Measurements from ENCODE around the gene ELOB. TPM values are rescaled to one million over a fixed set of nuclear protein-coding genes. Genes with fewer than 3 reads are reported as not detected.
A peak's percentile ranks its signal among the peaks of the same experiment; 100 is the strongest.

ELOB gene
- total and polyA plus RNA-seq, 2 of the 8 experiments (the other 6 are each of a cell fraction or from before 2014, with no cell fraction given): 237 to 1,357 TPM

- no peak overlapping the region for H3K27ac ChIP-seq (ENCODE audit: low read depth, low read length)
- H3K23me2 ChIP-seq (ENCODE audit: low read depth, low read length): no peaks in the 10 kb centered on the region; the same call in 1 of the 2 replicates
- no peak overlapping the region for H2BK12ac ChIP-seq (ENCODE audit: low read depth, low read length)
- no peak overlapping the region for H3K4me3 ChIP-seq (ENCODE audit: extremely low read depth in 1 of 4, insufficient read depth in 2 of 4, low read depth in 3 of 4, low read length in 4 of 4)
- no peaks in the 10 kb centered on the region for H4K20me1 ChIP-seq (replicated peaks in 1 of 2; ENCODE audit: control insufficient read depth in 1 of 2, insufficient read depth in 2 of 2, low read length in 2 of 2)
- H3K4me1 ChIP-seq (replicated peaks in 1 of 4; ENCODE audit: control insufficient read depth in 3 of 4, insufficient read depth in 4 of 4, low read length in 3 of 4): peaks cover 0 to 3% (median 1%) of the 10 kb centered on the region in 4 experiments; a peak in 1 of 7 replicates
- no peak overlapping the region for H2BK20ac ChIP-seq (ENCODE audit: low read length)
- no peaks in the 10 kb centered on the region for H3K79me2 ChIP-seq (ENCODE audit: control insufficient read depth in 1 of 2, insufficient read depth in 2 of 2, low read length in 2 of 2)
- H3K36me3 ChIP-seq (ENCODE audit: control insufficient read depth in 2 of 4, insufficient read depth in 4 of 4, low read length in 3 of 4): no peaks in the 10 kb centered on the region
- 89% methylated on average over 8 of the region's 8 CpGs; no CpG with 5 or more reads in 1 of the 2 experiments for WGBS, 2 experiments (ENCODE audit: extremely low coverage in 1 of 2, insufficient coverage in 1 of 2, insufficient read length in 1 of 2, insufficient replicate concordance in 2 of 2, low coverage in 1 of 2, low lambda C conversion rate in 2 of 2, missing lambda C conversion rate in 1 of 2)
- no peak overlapping the region for H2BK120ac ChIP-seq (replicated peaks; ENCODE audit: low read depth, low read length)
- FAIRE-seq: no peak
- no peak for DNase-seq (ENCODE audit: low read depth in 1 of 2, low spot score in 2 of 2)
- ChIA-PET CTCF (ENCODE audit: partially characterized antibody) (interaction anchor here (0.7 to 1.1 kb wide), 4 partner anchors 32 to 136 kb away, joined by 3 to 4 read pairs (median 3); no protein-coding TSS in a partner anchor), POLR2A (ENCODE audit: partially characterized antibody) (interaction anchor here (1.1 to 2.6 kb wide), 5 partner anchors 13 to 270 kb away, joined by 3 to 7 read pairs (median 6); no protein-coding TSS in a partner anchor)
- H2AK5ac ChIP-seq (ENCODE audit: low read depth, low read length): 0 out of 2 replicates have a peak overlapping the region, but pooled peaks have one; percentile 8
- no peaks in the 10 kb centered on the region; the same call in 1 of the 2 replicates for H3K79me1 ChIP-seq (ENCODE audit: low read depth, low read length)
- no peaks in the 10 kb centered on the region; a peak in 1 of 7 replicates for H3K27me3 ChIP-seq (replicated peaks in 1 of 4; ENCODE audit: control insufficient read depth in 3 of 4, extremely low read depth in 1 of 4, insufficient read depth in 3 of 4, low read length in 3 of 4)
- no peak overlapping the region for H2BK15ac ChIP-seq (ENCODE audit: low read length)
- no peak overlapping the region for H3K56ac ChIP-seq (replicated peaks; ENCODE audit: insufficient read length, low read depth, low read length)
- H3K14ac ChIP-seq (ENCODE audit: insufficient read length): no peak overlapping the region
- H3K4me2 ChIP-seq (ENCODE audit: insufficient read depth in 1 of 2, low read depth in 2 of 2, low read length in 2 of 2): no peak overlapping the region
- H3K9ac ChIP-seq (replicated peaks in 1 of 4; ENCODE audit: extremely low read depth in 1 of 4, low read depth in 3 of 4, low read length in 3 of 4): no peak overlapping the region
- no peak overlapping the region for H2AFZ ChIP-seq (ENCODE audit: low read length)
- no peak overlapping the region for H4K8ac ChIP-seq (ENCODE audit: extremely low read depth, insufficient read depth, low read length)
- H2BK5ac ChIP-seq (ENCODE audit: low read depth, low read length): no peak overlapping the region
- H3K4ac ChIP-seq (replicated peaks; ENCODE audit: insufficient read length, low read depth, low read length): no peak overlapping the region
- no peak overlapping the region for H3K18ac ChIP-seq (ENCODE audit: extremely low read depth, low read length)
- no peak overlapping the region for H4K5ac ChIP-seq (ENCODE audit: insufficient read length, low read depth, low read length)
- no peak overlapping the region for H4K91ac ChIP-seq (replicated peaks; ENCODE audit: insufficient read length, low read length)
- no peaks in the 10 kb centered on the region for H3K9me3 ChIP-seq (ENCODE audit: insufficient read depth in 2 of 2, low read depth in 1 of 2, low read length in 1 of 2)
- H3K23ac ChIP-seq (ENCODE audit: insufficient read length): no peak overlapping the region
- TF ChIP-seq SUZ12 (IDR thresholded peaks at IDR 0.05; ENCODE audit: low read length) (no peak), RNF2 (IDR thresholded peaks at IDR 0.05; ENCODE audit: borderline replicate concordance, low read depth, low read length, missing control alignments, poor library complexity, severe bottlenecking) (no peak), TEAD4 (IDR thresholded peaks at IDR 0.05; ENCODE audit: low read depth, low read length) (no peak), CTBP2 (IDR thresholded peaks at IDR 0.05; ENCODE audit: borderline replicate concordance, insufficient read depth, insufficient read length, low read length) (no peak), EZH2 (IDR thresholded peaks at IDR 0.05; ENCODE audit: low read depth, low read length, severe bottlenecking) (no peak), GABPA (IDR thresholded peaks at IDR 0.05; ENCODE audit: borderline replicate concordance, insufficient read depth, low read length) (no peak), JUND (IDR thresholded peaks at IDR 0.05; ENCODE audit: low read length) (no peak), SP1 (IDR thresholded peaks at IDR 0.05; ENCODE audit: low read depth, low read length) (no peak), CTCF (IDR thresholded peaks at IDR 0.05; ENCODE audit: control extremely low read depth in 1 of 3, insufficient read depth in 1 of 3, low read depth in 1 of 3, low read length in 3 of 3) (no peak), RAD21 (IDR thresholded peaks at IDR 0.05 in 1 of 2, conservative IDR thresholded peaks at IDR 0.05 in 1 of 2; ENCODE audit: low read depth in 2 of 2, low read length in 2 of 2) (no peak)
Measured at GRCh38 chr16:2791174-2791573, 14.1 kb upstream of the ELOB start.
